ENCODE measurements around the gene SLC25A1. TPM values are rescaled to one million over a fixed set of nuclear protein-coding genes. Genes with fewer than 3 reads are reported as not detected.
"Not testable (repeated sequence)": the region's sequence is repeated elsewhere in the genome, so short reads cannot be mapped to it uniquely, and the experiment has no call there.

Gene SLC25A1
- total RNA-seq, 2 donors from 2014 or later: 111 to 119 TPM

DNA sequence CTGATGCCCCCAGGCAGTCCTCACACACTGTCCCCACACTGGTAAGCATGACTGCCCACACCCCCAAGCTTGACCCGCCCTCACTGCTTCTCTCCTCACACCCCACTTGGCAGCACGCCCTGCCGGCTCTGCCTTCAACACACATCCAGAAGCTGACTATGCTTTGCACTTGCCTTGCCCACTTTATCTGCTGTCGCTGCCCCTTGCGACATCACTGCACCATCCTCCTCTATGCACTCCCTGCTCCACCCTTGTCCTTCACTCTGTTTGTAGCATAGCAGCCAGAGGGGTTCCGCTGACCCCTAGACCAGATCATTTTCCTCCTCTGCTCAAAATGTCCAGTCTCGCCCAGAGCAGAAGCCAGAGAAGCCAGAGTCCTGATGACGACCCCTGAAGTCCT, 25.3 kb upstream of the SLC25A1 start:
- no peak overlapping the region for H3K27ac ChIP-seq (ENCODE audit: low read depth, low read length)
- no peaks in the 10 kb centered on the region for H3K9me3 ChIP-seq (ENCODE audit: control insufficient read depth, low read length)
- DNase-seq: no peak
- no peaks in the 10 kb centered on the region for H3K27me3 ChIP-seq (ENCODE audit: control insufficient read depth, insufficient read depth, low read length, poor library complexity, severe bottlenecking)
- H3K9ac ChIP-seq (ENCODE audit: extremely low read depth, low read length, poor library complexity, severe bottlenecking): no peak overlapping the region
- Mint-ChIP-seq H3K9me3 (no peaks in the 10 kb centered on the region), H3K4me1 (peaks cover 3% of the 10 kb centered on the region), H3K36me3 (ENCODE audit: low read depth) (peaks cover 2% of the 10 kb centered on the region), H3K27ac (no peak overlapping the region), H3K4me3 (no peak overlapping the region), H3K27me3 (ENCODE audit: insufficient read depth) (no peaks in the 10 kb centered on the region)
- H3K36me3 ChIP-seq (ENCODE audit: control insufficient read depth, insufficient read depth, low read length): no peaks in the 10 kb centered on the region
- TF ChIP-seq, protein P1, sequence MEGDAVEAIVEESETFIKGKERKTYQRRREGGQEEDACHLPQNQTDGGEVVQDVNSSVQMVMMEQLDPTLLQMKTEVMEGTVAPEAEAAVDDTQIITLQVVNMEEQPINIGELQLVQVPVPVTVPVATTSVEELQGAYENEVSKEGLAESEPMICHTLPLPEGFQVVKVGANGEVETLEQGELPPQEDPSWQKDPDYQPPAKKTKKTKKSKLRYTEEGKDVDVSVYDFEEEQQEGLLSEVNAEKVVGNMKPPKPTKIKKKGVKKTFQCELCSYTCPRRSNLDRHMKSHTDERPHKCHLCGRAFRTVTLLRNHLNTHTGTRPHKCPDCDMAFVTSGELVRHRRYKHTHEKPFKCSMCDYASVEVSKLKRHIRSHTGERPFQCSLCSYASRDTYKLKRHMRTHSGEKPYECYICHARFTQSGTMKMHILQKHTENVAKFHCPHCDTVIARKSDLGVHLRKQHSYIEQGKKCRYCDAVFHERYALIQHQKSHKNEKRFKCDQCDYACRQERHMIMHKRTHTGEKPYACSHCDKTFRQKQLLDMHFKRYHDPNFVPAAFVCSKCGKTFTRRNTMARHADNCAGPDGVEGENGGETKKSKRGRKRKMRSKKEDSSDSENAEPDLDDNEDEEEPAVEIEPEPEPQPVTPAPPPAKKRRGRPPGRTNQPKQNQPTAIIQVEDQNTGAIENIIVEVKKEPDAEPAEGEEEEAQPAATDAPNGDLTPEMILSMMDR (conservative IDR thresholded peaks at IDR 0.05): no peak
- 92 to 95% methylated on average over 7 to 8 of the region's 8 CpGs for WGBS, 2 experiments (ENCODE audit: insufficient coverage in 1 of 2, insufficient read length in 1 of 2)
- no peak overlapping the region for H3K4me3 ChIP-seq (ENCODE audit: low read length)
- H3K4me1 ChIP-seq (ENCODE audit: control insufficient read depth, insufficient read depth, low read length): no peaks in the 10 kb centered on the region

DNA sequence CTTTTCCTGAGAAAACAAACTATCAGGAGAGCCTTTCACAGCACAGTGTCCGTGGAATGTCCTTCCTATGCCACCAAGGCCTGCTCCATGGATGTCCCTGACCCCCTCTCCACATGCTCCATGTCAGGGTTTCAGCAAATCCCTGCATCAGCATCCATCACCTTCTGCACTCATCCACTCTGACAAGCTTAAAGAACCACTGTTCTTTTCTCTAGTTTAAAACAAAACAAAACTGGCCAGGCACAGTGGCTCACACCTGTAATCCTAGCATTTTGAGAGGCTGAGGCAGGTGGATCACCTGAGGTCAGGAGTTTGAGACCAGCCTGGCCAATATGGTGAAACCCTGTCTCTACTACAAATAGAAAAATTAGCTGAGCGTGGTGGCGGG, 24.3 kb upstream of the SLC25A1 start:
- H3K9me3 Mint-ChIP-seq; H3K36me3 ChIP-seq (ENCODE audit: control insufficient read depth, insufficient read depth, low read length); H3K4me3 ChIP-seq (ENCODE audit: low read length); H3K9ac ChIP-seq (ENCODE audit: extremely low read depth, low read length, poor library complexity, severe bottlenecking); H3K27ac ChIP-seq (ENCODE audit: low read depth, low read length); H3K4me3 Mint-ChIP-seq; H3K9me3 ChIP-seq (ENCODE audit: control insufficient read depth, low read length); DNase-seq; H3K4me1 Mint-ChIP-seq; H3K36me3 Mint-ChIP-seq (ENCODE audit: low read depth); H3K4me1 ChIP-seq (ENCODE audit: control insufficient read depth, insufficient read depth, low read length); H3K27ac Mint-ChIP-seq; H3K27me3 Mint-ChIP-seq (ENCODE audit: insufficient read depth); H3K27me3 ChIP-seq (ENCODE audit: control insufficient read depth, insufficient read depth, low read length, poor library complexity, severe bottlenecking): not testable (repeated sequence)
- WGBS, 2 experiments (ENCODE audit: insufficient coverage in 1 of 2, insufficient read length in 1 of 2): 79 to 96% methylated on average over 3 of the region's 3 CpGs

DNA sequence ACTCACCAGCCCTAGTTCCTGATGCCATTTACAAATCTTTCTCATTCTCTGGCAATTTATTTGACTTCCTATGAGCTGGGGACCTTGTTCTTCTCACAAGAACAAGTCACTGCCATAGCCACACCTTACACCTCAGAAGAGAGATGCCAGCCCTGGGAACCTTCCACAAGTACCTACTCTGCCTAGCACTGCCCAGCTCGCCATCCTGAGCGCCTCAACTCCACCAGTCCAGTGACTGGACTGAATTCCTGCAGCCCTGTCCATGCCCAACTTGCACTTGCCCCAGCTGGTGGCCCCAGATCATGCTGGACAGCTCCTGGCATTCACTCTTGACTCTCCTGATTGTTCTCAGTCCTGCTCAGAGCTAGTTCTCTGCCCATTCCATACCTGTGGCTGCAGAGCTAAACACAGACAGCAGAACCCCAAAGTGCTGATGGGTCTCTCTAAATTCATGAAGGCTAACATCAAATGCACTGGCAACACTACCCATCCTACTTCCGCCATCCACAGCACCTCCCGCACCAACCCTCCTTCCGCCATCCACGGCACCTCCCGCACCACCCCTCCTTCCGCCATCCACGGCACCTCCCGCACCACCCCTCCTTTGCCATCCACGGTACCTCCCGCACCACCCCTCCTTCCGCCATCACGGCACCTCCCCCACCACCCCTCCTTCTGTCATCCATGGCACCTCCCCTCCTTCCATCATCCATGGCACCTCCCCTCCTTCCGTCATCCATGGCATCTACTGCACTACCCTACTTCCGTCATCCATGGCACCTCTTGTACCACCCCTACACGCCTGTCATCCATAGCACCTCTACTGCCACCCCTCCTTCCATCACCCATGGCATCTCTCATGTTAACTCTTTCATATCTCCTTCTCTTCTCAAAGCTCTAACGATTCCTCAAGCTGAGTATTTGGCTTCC, 23.6 kb upstream of the SLC25A1 start:
- Mint-ChIP-seq H3K4me1 (no peaks in the 10 kb centered on the region), H3K9me3 (no peaks in the 10 kb centered on the region), H3K4me3 (no peak overlapping the region), H3K27me3 (ENCODE audit: insufficient read depth) (no peaks in the 10 kb centered on the region), H3K27ac (no peak overlapping the region), H3K36me3 (ENCODE audit: low read depth) (peaks cover 2% of the 10 kb centered on the region)
- H3K27ac ChIP-seq (ENCODE audit: low read depth, low read length): no peak overlapping the region
- no peaks in the 10 kb centered on the region for H3K9me3 ChIP-seq (ENCODE audit: control insufficient read depth, low read length)
- no peaks in the 10 kb centered on the region for H3K4me1 ChIP-seq (ENCODE audit: control insufficient read depth, insufficient read depth, low read length)
- H3K27me3 ChIP-seq (ENCODE audit: control insufficient read depth, insufficient read depth, low read length, poor library complexity, severe bottlenecking): no peaks in the 10 kb centered on the region
- WGBS, 2 experiments (ENCODE audit: insufficient coverage in 1 of 2, insufficient read length in 1 of 2): 97 to 98% methylated on average over 6 to 18 of the region's 18 CpGs
- TF ChIP-seq, protein P1 (conservative IDR thresholded peaks at IDR 0.05): no peak
- H3K4me3 ChIP-seq (ENCODE audit: low read length): no peak overlapping the region
- no peak overlapping the region for H3K9ac ChIP-seq (ENCODE audit: extremely low read depth, low read length, poor library complexity, severe bottlenecking)
- no peak for DNase-seq
- H3K36me3 ChIP-seq (ENCODE audit: control insufficient read depth, insufficient read depth, low read length): no peaks in the 10 kb centered on the region
